GM19467 (cell line): ENCODE data around the gene ETS1.

ENCODE experiments used
- ATAC-seq: cut with Tn5 transposase; IDR thresholded peaks from one replicate; pipeline ENCODE4 v1.9.1; 2021; ENCODE audit warnings: mild to moderate bottlenecking, moderate library complexity; ENCODE audit not compliant: unreplicated experiment

The ETS1 gene

GRCh38 chr11:128470081-128470480 lies 117.3 kb downstream of the ETS1 start:
- ATAC-seq: no peak

GRCh38 chr11:128469220-128469619 lies 118.1 kb downstream of the ETS1 start:
- peak; percentile 47 for ATAC-seq

GRCh38 chr11:128468111-128468510 lies 119.2 kb downstream of the ETS1 start:
- ATAC-seq: no peak

DNA sequence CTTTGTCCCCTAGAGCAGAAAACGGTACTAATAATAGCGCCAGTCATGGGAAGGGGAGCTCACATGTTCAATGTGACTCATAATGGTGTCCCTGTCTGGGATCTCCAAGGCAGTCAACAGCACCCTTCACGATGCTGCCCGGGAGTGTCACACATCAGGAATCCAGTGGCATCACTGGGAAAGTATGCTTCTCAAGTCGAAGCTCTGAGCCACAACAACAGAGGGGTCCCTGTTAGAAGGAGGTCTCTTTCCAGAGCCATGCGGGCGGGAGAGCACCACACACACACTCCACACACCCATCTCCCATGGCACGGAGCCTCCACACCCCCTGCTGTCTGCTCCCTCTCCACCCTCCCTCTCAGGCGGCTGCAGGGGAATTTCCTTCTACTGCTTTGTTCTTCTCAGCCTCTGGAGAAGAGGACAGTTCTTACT lies 119.7 kb downstream of the ETS1 start:
- ATAC-seq: no peak

DNA sequence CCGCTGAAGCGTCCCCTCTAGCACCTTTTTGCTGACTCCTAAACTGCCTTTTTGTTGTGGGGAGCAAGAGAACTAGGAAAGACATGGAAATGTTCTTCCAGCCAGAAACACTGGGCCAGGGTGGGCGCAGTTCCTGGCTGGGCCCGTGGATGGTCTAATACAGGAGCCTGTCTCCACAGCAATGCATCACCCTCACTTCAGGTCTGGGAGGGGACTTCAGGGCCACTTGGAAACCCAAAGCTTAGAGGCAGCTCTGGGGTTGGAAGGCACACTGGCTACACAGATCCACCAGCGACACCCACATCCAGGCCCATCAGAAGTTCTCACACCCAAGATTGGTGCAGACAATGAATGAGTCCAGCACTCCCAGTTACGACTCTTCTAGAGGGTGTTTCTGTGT lies 120.3 kb downstream of the ETS1 start:
- no peak for ATAC-seq

DNA sequence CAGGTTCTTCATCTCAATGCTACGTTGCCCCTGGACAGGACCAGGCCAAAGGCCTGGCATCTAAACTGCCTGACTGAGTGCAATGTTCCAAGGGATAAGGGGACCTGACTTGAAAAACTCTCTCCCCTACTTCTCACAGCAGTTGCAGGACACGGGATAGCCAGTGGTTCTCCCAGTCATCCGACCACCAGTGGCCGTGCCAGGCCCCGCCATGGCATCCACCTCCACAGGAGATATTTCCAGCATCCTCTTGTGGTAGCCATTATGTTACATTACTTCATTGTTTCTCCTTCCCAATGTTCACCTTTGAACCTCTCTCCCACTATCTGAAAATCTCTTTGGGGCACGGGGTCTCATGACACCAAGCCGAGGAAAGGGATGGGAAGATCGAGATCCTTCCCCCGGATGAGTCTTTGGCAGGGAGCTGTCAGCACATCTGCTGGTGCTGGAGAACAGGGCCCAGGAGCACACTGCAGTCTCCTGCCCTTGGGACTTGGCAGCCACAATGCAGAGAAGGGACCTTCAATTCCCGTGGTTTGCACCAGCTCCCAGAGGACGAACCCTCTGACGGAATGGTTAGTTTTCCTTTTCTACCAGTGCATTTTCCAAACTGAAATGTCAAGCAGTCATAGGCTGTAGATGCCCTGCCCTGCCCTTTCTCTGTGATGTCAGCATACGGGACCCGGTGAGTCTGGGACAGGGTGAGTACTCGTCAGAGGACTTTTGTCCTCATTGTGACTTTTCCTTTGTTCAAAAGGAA lies 121.2 kb downstream of the ETS1 start:
- no peak for ATAC-seq

DNA sequence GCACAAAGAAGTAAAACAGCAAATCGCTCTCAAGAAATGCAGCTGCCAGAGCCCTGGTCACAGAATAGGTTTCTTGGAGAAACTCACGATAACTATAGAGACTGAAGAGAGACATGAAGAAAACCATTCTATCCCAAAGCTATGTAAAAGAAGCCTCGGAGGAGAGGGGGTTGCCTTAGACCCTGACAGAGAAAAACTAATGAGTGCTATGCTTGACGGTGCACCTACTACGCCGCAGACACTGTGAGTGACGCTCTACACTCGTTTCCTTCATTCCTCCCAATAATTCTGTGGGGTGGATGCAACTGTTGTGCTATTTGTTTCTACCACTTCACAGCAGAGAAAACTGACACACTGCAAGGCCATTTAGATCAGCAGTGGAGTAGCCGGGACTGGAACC lies 121.8 kb downstream of the ETS1 start:
- ATAC-seq: no peak

DNA sequence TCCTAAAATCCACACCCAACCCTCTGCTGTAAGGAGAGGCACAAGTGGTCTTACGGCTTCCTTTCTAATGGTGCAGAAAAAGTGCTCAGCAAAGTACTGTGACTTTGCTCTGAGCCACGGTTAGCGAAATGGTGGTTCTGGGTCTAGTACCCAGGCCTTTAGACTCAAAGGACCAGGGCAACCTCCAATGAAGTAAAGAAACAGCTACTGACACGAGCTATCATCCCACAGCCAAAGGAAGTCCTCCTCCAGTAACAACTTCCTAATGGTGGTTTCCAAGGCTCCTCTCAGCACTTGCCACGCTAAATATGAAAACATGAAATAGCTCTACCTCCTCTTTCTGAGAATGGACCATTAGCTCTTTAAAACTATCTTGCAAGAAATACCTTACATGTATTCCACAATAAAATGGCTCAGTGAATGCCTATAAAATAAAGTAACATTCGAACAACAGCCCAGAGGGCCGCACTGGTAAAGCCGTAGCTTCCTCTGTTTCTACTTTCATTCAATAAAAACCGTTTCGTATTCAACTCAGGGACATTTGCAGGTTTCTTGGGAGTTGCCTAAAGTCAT lies 122.4 kb downstream of the ETS1 start:
- no peak for ATAC-seq

DNA sequence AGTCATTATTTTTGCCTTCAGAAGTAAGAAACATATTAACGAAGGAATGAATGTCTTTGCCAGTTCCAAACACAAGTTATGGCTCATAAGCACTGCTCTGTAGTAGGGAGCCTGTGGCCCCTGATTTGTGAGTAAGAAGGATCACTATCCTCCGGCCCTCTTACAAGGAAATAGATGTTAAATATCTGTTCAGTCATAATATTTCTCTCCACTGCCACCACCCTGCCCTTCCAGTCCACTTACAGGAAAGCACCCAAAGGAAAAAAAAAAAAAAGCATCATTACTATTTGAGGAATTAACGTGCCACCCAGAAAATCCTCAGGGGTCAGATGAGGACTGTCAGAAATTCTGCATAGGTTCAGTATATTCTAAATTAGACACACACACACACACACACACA lies 123.4 kb downstream of the ETS1 start:
- no peak for ATAC-seq

DNA sequence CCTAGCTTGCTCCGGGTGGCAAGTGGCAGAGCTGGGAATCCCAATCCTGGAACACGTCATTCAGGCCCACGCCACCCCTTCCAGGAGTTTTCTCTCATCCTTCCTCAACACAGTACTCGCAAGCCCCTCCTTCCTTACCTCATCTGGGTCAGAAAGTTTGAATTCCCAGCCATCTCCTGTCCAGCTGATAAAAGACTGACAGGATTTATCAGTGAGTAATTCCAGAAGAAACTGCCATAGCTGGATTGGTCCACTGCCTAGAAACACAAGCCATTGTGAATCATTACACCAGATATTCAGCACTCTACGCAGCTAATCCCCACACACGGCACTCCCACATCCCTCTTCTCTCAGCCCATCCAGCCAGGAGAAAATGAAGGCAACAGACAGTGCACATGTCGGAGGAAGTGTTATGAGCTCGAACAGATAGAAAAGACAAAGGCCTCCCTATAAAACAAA lies 124.0 kb downstream of the ETS1 start:
- no peak for ATAC-seq

GRCh38 chr11:128462922-128463321 lies 124.4 kb downstream of the ETS1 start:
- ATAC-seq: no peak

- no peak for ATAC-seq
Measured at GRCh38 chr11:128462189-128462588, 125.2 kb downstream of the ETS1 start.

- ATAC-seq: no peak
Measured at GRCh38 chr11:128458321-128458720, 129.0 kb downstream of the ETS1 start.

DNA sequence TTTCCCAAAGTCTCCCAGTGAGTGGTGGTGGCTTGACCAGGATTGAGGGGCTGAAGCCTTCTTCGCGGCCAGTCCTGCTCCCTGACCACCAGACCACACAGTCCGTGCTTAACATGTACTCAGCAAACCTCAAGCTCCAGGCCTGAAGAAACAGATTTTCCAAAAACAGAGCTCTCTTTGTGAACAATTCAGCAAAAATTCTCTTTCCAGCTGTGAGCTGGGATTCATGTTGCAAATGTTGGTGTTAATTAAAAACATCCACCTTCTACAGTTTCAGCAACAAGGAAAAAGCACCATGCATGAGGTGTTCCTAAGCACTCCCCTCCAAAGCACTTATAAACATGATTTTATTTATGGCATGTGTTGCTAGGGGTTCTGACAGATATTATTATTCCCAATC lies 129.5 kb downstream of the ETS1 start:
- no peak for ATAC-seq

DNA sequence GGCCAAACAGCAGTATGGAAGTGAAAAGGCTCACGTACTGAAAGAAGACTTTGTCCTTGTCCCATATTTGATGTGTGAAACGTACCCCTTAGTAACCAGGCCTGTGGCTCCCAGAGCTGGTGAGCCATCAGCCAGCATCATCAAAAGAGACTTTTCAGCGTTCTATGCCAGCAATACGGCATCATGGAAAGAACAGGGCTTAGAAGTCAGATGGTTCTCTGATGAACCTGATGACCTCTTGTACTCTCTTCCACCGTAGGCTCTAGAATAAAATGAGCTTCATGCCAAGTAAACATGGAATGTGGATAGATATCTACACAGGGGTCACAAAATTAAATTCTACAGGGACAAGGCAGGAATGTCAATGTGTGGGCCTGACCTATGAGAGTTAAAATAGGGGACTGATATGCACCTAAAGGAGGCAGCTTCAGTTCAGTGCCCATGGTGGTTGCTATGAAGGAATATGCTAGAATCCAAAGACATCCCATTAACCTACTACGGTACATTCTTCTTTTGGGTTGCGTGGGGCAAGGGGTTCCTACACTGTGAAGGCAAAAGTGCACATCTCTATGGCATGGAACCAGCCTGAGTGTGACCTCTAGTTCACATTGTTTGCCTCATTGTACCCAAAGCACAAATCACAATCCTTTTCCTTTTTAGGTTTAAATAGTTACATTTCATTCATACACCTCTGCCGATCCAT lies 130.6 kb downstream of the ETS1 start:
- ATAC-seq: no peak

DNA sequence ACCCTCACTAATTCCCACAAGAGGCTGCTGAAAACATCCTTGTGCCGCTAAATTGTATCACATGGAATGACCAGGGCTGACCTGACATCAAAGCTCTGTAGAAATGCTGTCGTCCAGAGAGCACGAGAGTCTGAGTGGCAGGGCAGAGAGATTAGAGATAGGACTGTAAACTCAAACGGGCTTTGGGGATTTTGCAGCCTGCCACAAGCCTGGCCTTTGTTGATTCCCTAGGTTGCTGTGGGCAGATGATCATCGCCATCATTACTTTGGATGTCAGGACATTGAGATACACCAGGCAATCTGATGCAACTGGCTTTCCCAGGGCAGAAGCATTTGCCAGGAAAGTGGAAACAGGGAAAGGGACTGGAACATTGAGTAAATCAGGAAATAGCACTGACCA lies 131.6 kb downstream of the ETS1 start:
- ATAC-seq: no peak

DNA sequence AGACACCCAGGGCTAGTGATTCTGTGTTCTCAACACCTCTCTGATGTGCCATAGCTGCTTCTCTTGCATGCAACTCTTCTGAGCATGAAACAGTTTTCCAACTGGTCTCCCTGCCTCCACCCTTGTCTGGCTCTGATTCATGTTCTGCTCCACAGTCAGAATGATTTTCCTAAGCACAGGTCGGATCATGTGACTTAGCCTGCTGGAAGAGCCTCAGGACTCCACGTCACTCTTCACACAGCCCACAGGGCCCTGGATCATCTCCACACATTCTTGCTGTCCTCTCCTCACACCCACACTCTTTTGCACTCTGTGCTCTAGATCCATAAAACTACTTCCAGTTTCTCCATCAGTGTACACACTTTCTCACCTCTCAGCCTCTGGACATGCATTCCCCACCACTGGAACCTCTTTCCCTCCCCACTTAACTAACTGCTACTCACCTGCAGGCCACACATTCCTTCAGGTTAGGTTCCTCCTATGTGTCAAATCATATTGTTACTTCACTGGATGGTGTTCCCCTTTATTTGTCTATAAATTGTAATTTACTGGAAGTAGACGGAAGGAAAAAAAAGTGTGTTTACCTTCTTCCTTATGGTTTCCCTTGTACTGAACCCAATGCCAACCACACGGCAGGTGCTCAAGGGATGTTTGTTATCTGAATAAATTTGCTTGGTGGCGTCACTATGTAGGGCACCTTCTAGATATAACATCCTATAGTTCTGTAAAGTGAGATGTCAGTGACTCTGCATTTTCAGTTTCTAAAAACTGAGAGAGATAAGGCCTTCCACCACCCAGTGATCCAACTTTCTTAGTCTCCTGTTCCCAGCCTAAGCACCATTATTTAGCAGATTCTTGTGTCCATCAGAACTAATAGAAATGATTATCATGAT lies 133.7 kb downstream of the ETS1 start:
- ATAC-seq: no peak

- no peak for ATAC-seq
Measured at GRCh38 chr11:128451652-128452470, 135.5 kb downstream of the ETS1 start.

GRCh38 chr11:128450882-128451651 lies 136.3 kb downstream of the ETS1 start:
- no peak for ATAC-seq
